GM12801 (cell line): ENCODE measurements around the gene CASKIN2.

Experiments used
- CTCF ChIP-seq: IDR thresholded peaks from one replicate; pipeline ENCODE4 v1.5.1; 2011; ENCODE audit warnings: control low read depth; ENCODE audit not compliant: insufficient read length; ENCODE audit errors: extremely low read depth

CASKIN2 gene

GRCh38 chr17:75516255-75516618, 900 bp upstream of the CASKIN2 start, which contains the start of gene TSEN54:
Gene TSEN54, plus strand, starts transcription at chr17:75516528. Its CDS starts 33 bp downstream, at chr17:75516561.
- TF ChIP-seq CTCF = no peak

- no peak for TF ChIP-seq CTCF
Observed at GRCh38 chr17:75514919-75515495, 330 bp downstream of the CASKIN2 start.

GRCh38 chr17:75514299-75514918, 928 bp downstream of the CASKIN2 start:
- TF ChIP-seq CTCF = no peak

- no peak for TF ChIP-seq CTCF
Observed at GRCh38 chr17:75513641-75514000, 1.7 kb downstream of the CASKIN2 start.

GRCh38 chr17:75512926-75513640, 2.3 kb downstream of the CASKIN2 start:
- no peak for TF ChIP-seq CTCF

GRCh38 chr17:75511610-75512575, 3.4 kb downstream of the CASKIN2 start:
- TF ChIP-seq CTCF = no peak

- TF ChIP-seq CTCF = no peak
Observed at GRCh38 chr17:75511270-75511609, 4.1 kb downstream of the CASKIN2 start.
